ENCODE data around the gene IL5.
"Not testable (repeated sequence)": the region's sequence is repeated elsewhere in the genome, so short reads cannot be mapped to it uniquely, and the experiment has no call there.

Gene IL5

DNA sequence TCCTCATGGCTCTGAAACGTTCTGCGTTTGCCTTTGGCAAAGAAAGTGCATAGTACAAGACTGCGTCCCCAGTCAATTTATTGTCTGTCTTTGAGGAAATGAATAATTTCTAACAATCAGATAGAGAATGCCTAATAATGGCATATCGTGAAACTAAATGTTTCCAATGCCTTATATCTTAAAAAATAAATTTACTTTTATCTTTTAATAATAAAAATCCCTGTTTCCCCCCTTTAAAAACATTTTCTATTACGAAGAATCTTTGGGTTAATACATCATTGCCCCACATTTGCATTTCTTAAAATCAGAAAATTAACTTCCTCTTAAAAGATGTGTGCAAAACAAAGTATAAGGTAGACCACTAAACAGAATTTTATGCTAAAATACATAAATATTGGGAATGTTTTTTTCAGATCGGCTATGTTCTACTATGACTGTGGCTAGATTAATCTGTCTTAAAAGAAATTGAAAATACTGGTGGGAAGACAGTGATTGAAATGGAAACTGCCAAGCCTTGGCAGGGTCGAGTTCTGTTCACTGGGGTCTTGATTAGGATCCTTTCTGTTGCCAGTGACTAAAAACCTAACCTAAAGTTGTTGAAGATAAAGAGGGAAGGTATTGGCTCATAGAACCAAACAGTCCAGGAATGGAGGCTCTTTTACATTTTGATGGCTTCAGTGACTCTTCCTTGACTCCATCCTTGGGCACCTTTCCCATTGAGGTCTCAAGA lies at the start of gene IL5:
Gene IL5 (minus strand): TSS at position 51 of the 730 bp plus-strand sequence. CDS start 44 bp downstream, at position 7.
- Histone ChIP-seq H3K36me3 (ENCODE audit: control insufficient read depth, insufficient read depth, low read length, severe bottlenecking) (no peaks in the 10 kb centered on the region), H3K9me3 (ENCODE audit: control insufficient read depth, low read length) (no peaks in the 10 kb centered on the region), H3K4me3 (ENCODE audit: low read length) (no peak within 1 kb of the TSS), H3K4me1 (ENCODE audit: control insufficient read depth, insufficient read depth, low read length) (no peaks in the 10 kb centered on the region), H3K9ac (ENCODE audit: low read length) (no peak within 1 kb of the TSS), H3K27me3 (replicated peaks; ENCODE audit: control insufficient read depth, insufficient read depth, low read length) (no peaks in the 10 kb centered on the region)
- DNase-seq (ENCODE audit: low read depth): no peak

GRCh38 chr5:132592521-132592920 lies 49.2 kb upstream of the IL5 start:
- DNase-seq (ENCODE audit: low read depth): peak; percentile 3
- no peak overlapping the region for H3K9ac ChIP-seq (ENCODE audit: low read length)

GRCh38 chr5:132591145-132591544 lies 47.8 kb upstream of the IL5 start:
- no peak overlapping the region for H3K9ac ChIP-seq (ENCODE audit: low read length)
- H3K4me1 ChIP-seq (ENCODE audit: control insufficient read depth, insufficient read depth, low read length): no peaks in the 10 kb centered on the region
- H3K36me3 ChIP-seq (ENCODE audit: control insufficient read depth, insufficient read depth, low read length, severe bottlenecking): peaks cover 78% of the 10 kb centered on the region
- peak; percentile 18 for DNase-seq (ENCODE audit: low read depth)
- no peaks in the 10 kb centered on the region for H3K27me3 ChIP-seq (replicated peaks; ENCODE audit: control insufficient read depth, insufficient read depth, low read length)
- no peak overlapping the region for H3K4me3 ChIP-seq (ENCODE audit: low read length)
- no peaks in the 10 kb centered on the region for H3K9me3 ChIP-seq (ENCODE audit: control insufficient read depth, low read length)

More at GRCh38 chr5:132592521-132592920, 49.2 kb upstream of the IL5 start:
- H3K4me3 ChIP-seq (ENCODE audit: low read length): no peak overlapping the region
- H3K27me3 ChIP-seq (replicated peaks; ENCODE audit: control insufficient read depth, insufficient read depth, low read length): no peaks in the 10 kb centered on the region
- H3K4me1 ChIP-seq (ENCODE audit: control insufficient read depth, insufficient read depth, low read length): no peaks in the 10 kb centered on the region
- peaks cover 88% of the 10 kb centered on the region for H3K36me3 ChIP-seq (ENCODE audit: control insufficient read depth, insufficient read depth, low read length, severe bottlenecking)
- no peaks in the 10 kb centered on the region for H3K9me3 ChIP-seq (ENCODE audit: control insufficient read depth, low read length)

DNA sequence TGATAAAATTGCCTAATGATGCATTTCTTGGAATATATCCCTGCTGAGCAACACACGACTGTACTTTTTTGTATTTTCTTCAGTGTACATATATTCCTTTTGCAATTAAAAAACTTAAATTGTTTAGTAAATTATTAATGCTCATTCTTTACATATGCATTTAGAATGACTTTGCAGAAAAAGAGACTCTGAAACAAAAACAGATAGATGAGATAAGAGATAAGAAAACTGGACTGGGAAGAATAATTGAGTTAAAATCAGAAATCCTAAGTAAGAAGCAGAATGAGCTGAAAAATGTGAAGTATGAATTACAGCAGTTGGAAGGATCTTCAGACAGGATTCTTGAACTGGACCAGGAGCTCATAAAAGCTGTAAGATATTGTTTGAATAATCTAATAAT lies 46.1 kb upstream of the IL5 start:
- Histone ChIP-seq H3K27me3 (replicated peaks; ENCODE audit: control insufficient read depth, insufficient read depth, low read length) (no peaks in the 10 kb centered on the region), H3K36me3 (ENCODE audit: control insufficient read depth, insufficient read depth, low read length, severe bottlenecking) (peaks cover 70% of the 10 kb centered on the region), H3K4me3 (ENCODE audit: low read length) (no peak overlapping the region), H3K9ac (ENCODE audit: low read length) (no peak overlapping the region), H3K9me3 (ENCODE audit: control insufficient read depth, low read length) (no peaks in the 10 kb centered on the region), H3K4me1 (ENCODE audit: control insufficient read depth, insufficient read depth, low read length) (no peaks in the 10 kb centered on the region)
- DNase-seq (ENCODE audit: low read depth): peak; percentile 27

DNA sequence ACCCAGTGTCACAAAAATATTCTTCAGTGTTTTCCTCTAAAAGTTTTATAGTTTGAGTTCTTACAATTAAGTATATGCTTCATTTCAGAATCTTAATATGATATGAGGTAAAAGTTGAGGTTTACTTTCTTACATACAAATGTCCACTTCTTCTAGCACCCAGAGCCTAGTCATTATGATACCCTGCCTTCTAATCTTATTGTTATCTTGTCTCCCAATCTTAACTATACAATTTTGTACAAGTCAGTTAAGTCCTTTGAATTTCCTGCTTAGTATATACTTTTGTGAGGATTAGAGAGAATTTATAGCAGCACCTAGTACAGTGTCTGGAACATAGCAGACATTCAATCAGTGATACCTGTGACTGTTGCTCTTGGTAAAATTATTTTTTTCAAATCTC lies 42.7 kb upstream of the IL5 start:
- Histone ChIP-seq H3K27me3 (replicated peaks; ENCODE audit: control insufficient read depth, insufficient read depth, low read length) (no peaks in the 10 kb centered on the region), H3K4me1 (ENCODE audit: control insufficient read depth, insufficient read depth, low read length) (no peaks in the 10 kb centered on the region), H3K4me3 (ENCODE audit: low read length) (no peak overlapping the region), H3K36me3 (ENCODE audit: control insufficient read depth, insufficient read depth, low read length, severe bottlenecking) (peaks cover 56% of the 10 kb centered on the region), H3K9ac (ENCODE audit: low read length) (no peak overlapping the region), H3K9me3 (ENCODE audit: control insufficient read depth, low read length) (no peaks in the 10 kb centered on the region)
- no peak for DNase-seq (ENCODE audit: low read depth)

DNA sequence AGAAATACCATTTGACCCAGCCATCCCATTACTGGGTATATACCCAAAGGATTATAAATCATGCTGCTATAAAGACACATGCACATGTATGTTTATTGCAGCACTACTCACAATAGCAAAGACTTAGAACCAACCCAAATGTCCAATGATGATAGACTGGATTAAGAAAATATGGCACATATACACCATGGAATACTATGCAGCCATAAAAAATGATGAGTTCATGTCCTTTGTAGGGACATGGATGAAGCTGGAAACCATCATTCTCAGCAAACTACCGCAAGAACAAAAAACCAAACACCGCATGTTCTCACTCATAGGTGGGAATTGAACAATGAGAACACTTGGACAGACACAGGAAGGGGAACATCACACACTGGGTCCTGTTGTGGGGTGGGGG lies 41.2 kb upstream of the IL5 start:
- not testable (repeated sequence) for H3K9ac ChIP-seq (ENCODE audit: low read length); H3K9me3 ChIP-seq (ENCODE audit: control insufficient read depth, low read length); H3K4me3 ChIP-seq (ENCODE audit: low read length); H3K4me1 ChIP-seq (ENCODE audit: control insufficient read depth, insufficient read depth, low read length); DNase-seq (ENCODE audit: low read depth); H3K27me3 ChIP-seq (replicated peaks; ENCODE audit: control insufficient read depth, insufficient read depth, low read length)
- peaks cover 54% of the 10 kb centered on the region for H3K36me3 ChIP-seq (ENCODE audit: control insufficient read depth, insufficient read depth, low read length, severe bottlenecking)

DNA sequence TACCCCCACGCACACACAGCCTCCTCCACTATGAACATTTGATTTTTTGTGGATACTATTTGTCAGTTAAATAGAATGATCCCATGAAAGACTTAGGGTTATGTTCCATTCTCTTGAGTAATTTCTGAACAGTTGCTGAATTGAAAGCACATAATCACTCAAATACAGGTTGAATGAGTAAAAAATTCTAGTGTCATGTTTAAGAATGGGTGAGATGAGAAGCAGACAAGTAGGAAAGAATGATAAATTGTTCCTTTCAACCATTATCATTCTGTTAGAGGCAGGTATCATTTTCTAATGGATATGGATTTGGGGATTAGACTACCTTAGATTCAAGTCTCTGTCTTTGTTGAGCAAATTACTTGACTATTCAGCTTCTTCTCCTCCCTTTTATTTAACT lies 32.8 kb upstream of the IL5 start:
- peaks cover 52% of the 10 kb centered on the region for H3K36me3 ChIP-seq (ENCODE audit: control insufficient read depth, insufficient read depth, low read length, severe bottlenecking)
- H3K4me3 ChIP-seq (ENCODE audit: low read length): no peak overlapping the region
- H3K4me1 ChIP-seq (ENCODE audit: control insufficient read depth, insufficient read depth, low read length): no peaks in the 10 kb centered on the region
- H3K27me3 ChIP-seq (replicated peaks; ENCODE audit: control insufficient read depth, insufficient read depth, low read length): no peaks in the 10 kb centered on the region
- H3K9ac ChIP-seq (ENCODE audit: low read length): no peak overlapping the region
- no peak for DNase-seq (ENCODE audit: low read depth)
- no peaks in the 10 kb centered on the region for H3K9me3 ChIP-seq (ENCODE audit: control insufficient read depth, low read length)

DNA sequence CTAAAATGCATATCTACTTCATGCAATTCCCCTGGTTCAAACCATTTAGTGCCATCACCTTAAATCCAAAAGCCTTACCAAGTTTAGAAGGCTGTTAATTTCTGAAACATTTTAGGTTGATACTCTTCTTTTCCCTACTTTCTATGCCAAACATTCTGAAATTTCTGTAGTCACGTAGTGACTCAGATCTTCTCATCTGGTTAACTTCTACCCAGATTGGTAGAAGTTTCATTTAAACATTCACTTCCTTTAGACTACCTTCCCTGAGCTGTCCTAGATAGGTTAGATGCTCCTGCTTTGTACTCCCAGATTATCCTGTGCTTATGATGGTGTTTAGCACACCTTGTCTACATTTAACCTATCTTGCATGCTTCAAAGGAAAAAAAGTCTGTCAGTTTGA lies 23.3 kb upstream of the IL5 start:
- H3K36me3 ChIP-seq (ENCODE audit: control insufficient read depth, insufficient read depth, low read length, severe bottlenecking): peaks cover 74% of the 10 kb centered on the region
- H3K27me3 ChIP-seq (replicated peaks; ENCODE audit: control insufficient read depth, insufficient read depth, low read length): no peaks in the 10 kb centered on the region
- H3K4me3 ChIP-seq (ENCODE audit: low read length): no peak overlapping the region
- no peak overlapping the region for H3K9ac ChIP-seq (ENCODE audit: low read length)
- no peak for DNase-seq (ENCODE audit: low read depth)
- no peaks in the 10 kb centered on the region for H3K9me3 ChIP-seq (ENCODE audit: control insufficient read depth, low read length)
- no peaks in the 10 kb centered on the region for H3K4me1 ChIP-seq (ENCODE audit: control insufficient read depth, insufficient read depth, low read length)

GRCh38 chr5:132564555-132564954 lies 21.2 kb upstream of the IL5 start:
- H3K9ac ChIP-seq (ENCODE audit: low read length); H3K27me3 ChIP-seq (replicated peaks; ENCODE audit: control insufficient read depth, insufficient read depth, low read length); H3K4me3 ChIP-seq (ENCODE audit: low read length); H3K9me3 ChIP-seq (ENCODE audit: control insufficient read depth, low read length); DNase-seq (ENCODE audit: low read depth); H3K4me1 ChIP-seq (ENCODE audit: control insufficient read depth, insufficient read depth, low read length): not testable (repeated sequence)
- H3K36me3 ChIP-seq (ENCODE audit: control insufficient read depth, insufficient read depth, low read length, severe bottlenecking): peaks cover 86% of the 10 kb centered on the region

DNA sequence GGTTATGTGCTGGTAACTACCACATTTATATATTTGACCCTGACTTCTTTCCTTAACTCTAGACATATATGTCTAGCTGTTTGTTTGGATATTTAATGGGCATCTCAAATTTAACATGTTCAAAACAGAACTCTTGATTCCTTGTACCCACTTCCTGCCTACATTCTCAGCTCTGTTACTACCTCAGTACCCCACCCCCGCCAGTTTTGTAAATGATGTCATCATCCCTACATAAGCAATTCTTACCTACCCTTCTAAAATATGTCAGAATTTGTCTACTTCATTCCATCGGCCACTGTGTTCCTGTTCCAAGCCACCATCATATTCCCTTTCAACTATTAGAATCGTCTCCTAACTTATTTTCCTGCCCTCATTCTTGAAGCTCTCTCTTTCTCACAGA lies 18.3 kb upstream of the IL5 start:
- Histone ChIP-seq H3K4me1 (ENCODE audit: control insufficient read depth, insufficient read depth, low read length) (peaks cover 13% of the 10 kb centered on the region), H3K4me3 (ENCODE audit: low read length) (no peak overlapping the region), H3K9me3 (ENCODE audit: control insufficient read depth, low read length) (no peaks in the 10 kb centered on the region), H3K27me3 (replicated peaks; ENCODE audit: control insufficient read depth, insufficient read depth, low read length) (no peaks in the 10 kb centered on the region), H3K36me3 (ENCODE audit: control insufficient read depth, insufficient read depth, low read length, severe bottlenecking) (peaks cover 66% of the 10 kb centered on the region), H3K9ac (ENCODE audit: low read length) (no peak overlapping the region)
- no peak for DNase-seq (ENCODE audit: low read depth)

- no peak for DNase-seq (ENCODE audit: low read depth)
- H3K27me3 ChIP-seq (replicated peaks; ENCODE audit: control insufficient read depth, insufficient read depth, low read length): no peaks in the 10 kb centered on the region
- no peak overlapping the region for H3K4me3 ChIP-seq (ENCODE audit: low read length)
- no peaks in the 10 kb centered on the region for H3K9me3 ChIP-seq (ENCODE audit: control insufficient read depth, low read length)
- peaks cover 18% of the 10 kb centered on the region for H3K4me1 ChIP-seq (ENCODE audit: control insufficient read depth, insufficient read depth, low read length)
- H3K36me3 ChIP-seq (ENCODE audit: control insufficient read depth, insufficient read depth, low read length, severe bottlenecking): peaks cover 46% of the 10 kb centered on the region
- no peak overlapping the region for H3K9ac ChIP-seq (ENCODE audit: low read length)
These were observed 16.2 kb upstream of the IL5 start for GRCh38 chr5:132559383-132560060.
